ENCODE measurements around the gene SPACA4.
"Not testable (repeated sequence)": the region's sequence is repeated elsewhere in the genome, so short reads cannot be mapped to it uniquely, and the experiment has no call there.

Gene SPACA4, protein sequence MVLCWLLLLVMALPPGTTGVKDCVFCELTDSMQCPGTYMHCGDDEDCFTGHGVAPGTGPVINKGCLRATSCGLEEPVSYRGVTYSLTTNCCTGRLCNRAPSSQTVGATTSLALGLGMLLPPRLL

DNA sequence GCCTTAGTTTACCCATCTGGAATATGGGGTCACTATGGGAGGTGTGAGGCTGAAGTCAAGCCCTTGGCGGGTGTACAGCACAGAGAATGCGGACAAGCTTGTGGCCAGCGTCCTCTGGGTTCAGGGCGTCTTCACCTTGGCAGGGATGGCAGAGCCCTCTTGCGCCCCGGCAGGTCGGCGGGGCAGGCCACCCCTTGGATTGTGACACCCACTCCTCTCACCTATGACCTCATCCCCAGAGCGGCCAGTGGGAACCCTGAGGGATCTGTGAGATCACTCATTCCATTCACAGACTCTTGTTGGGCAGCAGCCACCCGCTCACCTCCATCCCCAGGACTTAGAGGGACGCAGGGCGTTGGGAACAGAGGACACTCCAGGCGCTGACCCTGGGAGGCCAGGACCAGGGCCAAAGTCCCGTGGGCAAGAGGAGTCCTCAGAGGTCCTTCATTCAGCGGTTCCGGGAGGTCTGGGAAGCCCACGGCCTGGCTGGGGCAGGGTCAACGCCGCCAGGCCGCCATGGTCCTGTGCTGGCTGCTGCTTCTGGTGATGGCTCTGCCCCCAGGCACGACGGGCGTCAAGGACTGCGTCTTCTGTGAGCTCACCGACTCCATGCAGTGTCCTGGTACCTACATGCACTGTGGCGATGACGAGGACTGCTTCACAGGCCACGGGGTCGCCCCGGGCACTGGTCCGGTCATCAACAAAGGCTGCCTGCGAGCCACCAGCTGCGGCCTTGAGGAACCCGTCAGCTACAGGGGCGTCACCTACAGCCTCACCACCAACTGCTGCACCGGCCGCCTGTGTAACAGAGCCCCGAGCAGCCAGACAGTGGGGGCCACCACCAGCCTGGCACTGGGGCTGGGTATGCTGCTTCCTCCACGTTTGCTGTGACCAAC is at the start of gene SPACA4:
Gene SPACA4, plus strand, starts transcription at position 280 of the 896 bp plus-strand sequence. Its CDS starts 237 bp downstream, at position 517.
- no peak for DNase-seq (ENCODE audit: low read depth in 2 of 2)

DNA sequence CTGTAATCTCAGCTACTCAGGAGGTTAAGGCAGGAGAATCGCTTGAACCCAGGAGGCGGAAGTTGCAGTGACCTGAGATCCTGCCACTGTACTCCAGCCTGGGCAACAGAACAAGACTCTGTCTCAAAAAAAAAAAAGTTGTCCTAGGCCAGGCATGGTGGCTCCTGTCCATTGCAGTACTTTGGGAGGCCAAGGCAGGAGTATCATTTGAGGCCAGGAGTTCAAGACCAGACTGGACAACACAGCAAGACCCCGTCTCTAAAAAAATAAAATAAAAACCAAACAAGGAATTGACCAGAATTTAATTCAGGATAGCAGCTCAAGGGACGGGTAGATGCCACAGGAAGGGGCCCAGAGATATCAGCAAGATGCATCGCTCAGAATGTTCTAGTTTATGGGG is 49.7 kb upstream of the SPACA4 start:
- DNase-seq (ENCODE audit: low read depth in 2 of 2) = no peak

DNA sequence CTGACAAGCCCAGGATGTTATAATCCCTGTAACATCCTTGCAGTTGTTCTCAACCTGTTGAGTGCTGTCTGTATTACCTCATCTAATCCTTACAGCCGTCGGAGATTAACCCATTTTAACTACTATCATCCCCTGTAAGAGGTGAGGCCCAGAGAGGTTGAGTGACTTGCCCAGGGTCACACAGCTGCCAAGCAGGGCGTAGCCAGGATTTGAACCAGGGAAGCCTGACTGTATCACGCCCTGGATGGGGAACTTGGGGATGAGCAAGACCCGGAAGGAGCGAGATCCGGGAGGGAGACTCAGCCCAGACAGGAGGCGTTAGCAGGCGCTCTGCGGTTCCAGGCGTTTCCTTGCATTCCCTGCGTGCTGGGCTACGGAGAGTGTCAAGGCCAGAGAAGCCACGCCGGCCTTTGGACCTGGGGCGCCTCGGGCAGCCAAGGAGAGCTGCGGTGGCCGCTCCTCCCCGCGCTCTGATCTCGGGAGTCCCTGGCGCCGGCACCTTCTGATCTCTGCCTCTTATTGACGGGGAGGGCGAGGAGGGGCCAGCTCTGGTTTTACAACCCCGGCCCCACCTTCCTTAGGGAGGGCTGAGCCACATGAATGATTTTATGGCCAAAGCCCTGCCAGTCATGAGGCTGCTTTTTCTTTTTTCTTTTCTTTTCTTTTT is 48.4 kb upstream of the SPACA4 start:
- DNase-seq (ENCODE audit: low read depth in 2 of 2) = no peak

DNA sequence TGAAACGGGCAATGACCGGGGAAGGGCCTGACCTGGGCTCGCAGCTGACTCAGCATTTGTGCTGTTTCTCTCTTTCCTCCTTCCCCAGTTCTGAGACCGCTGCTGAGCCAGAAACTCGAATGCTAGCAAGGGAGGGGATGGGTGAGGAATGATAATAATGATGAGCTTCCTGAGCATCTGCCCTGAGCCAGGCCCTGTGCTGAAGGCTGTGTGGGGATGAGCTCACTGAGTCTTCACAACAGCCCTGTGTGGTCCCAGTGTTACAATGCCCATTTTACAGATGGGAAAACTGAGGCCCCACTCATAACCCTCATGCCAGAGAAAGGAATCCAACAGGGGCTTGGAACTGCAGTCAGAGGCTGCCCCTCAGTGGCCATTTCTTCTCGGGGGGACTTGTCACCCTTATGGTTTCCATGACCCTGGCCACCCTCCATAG is 46.4 kb upstream of the SPACA4 start:
- DNase-seq (ENCODE audit: low read depth in 2 of 2) = no peak

GRCh38 chr19:48561412-48561811 is 45.1 kb upstream of the SPACA4 start:
- no peak for DNase-seq (ENCODE audit: low read depth in 2 of 2)

DNA sequence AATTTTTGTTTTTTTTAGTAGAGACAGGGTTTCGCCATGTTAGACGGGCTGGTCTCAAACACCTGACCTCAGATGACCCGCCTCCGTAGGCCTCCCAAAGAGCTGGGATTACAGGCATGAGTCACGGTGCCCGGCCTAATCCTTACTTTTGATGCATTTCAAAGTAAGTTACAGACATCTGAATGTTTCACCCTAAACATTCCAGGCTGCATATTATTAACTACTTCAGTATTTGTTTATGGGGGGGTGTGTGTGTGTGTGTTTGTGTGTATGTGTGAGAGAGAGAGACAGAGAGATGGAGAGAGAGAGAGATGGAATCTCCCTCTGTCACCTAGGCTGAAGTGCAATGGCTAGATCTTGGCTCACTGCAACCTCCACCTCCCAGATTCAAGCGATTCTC is 41.5 kb upstream of the SPACA4 start:
- no peak for DNase-seq (ENCODE audit: low read depth in 2 of 2)

- DNase-seq (ENCODE audit: low read depth in 2 of 2) = no peak
Measured at GRCh38 chr19:48568345-48568886, 38.1 kb upstream of the SPACA4 start.

DNA sequence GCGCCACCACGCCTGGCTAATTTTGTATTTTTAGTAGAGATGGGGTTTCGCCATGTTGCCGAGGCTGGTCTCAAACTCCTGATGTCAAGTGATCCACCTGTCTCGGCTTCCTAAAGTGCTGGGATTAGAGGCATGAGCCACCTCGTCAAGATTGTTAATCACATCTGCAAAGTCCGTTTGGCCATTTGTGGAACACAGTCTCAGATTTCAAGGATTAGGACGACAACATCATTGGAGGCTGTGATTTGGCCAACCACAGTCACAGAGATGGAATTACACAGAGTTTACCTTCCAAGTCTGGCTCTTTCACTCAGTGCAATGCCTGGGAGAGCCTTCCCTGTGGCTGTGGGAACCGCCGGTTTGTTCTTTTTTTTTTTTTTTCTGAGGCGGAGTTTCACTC is 36.7 kb upstream of the SPACA4 start:
- no peak for DNase-seq (ENCODE audit: low read depth in 2 of 2)

DNA sequence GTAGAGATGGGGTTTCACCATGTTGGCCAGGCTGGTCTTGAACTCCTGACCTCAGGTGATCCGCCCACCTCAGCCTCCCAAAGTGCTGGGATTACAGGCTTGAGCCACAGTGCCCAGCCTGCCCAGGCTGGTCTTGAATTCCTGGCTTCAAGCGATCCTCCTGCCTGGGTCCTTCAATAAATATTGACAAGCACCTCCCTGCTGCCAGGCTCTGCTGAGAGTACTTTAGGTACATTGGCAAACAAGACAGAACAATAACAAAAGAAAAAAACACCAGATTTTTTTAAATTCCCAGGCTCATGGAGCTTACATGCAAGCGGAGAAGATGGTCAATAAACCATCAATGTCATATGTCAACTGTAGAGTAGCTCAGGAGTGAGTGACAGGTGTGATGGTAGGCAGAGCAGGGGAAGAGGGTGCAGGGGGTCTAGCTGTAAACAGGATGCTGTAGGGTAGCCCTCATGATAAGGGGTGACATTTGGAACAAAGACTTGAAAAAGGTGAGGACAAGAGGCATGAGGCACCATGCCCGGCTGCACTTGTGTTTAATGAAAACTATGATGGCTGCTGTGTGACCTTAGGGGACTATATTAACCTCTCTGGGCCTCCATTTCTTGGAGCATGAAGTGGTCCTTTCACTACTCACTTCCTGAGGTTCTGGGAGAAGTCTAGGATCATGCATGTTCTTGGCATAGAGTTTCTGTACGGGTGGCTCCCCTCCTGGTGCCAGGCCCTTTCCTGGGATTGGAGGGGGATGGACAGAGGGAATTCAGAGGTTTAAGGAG is 35.0 kb upstream of the SPACA4 start:
- no peak for DNase-seq (ENCODE audit: low read depth in 2 of 2)

GRCh38 chr19:48573163-48573505 is 33.4 kb upstream of the SPACA4 start:
- no peak for DNase-seq (ENCODE audit: low read depth in 2 of 2)

GRCh38 chr19:48575931-48576622 is 30.5 kb upstream of the SPACA4 start:
- no peak for DNase-seq (ENCODE audit: low read depth in 2 of 2)

DNA sequence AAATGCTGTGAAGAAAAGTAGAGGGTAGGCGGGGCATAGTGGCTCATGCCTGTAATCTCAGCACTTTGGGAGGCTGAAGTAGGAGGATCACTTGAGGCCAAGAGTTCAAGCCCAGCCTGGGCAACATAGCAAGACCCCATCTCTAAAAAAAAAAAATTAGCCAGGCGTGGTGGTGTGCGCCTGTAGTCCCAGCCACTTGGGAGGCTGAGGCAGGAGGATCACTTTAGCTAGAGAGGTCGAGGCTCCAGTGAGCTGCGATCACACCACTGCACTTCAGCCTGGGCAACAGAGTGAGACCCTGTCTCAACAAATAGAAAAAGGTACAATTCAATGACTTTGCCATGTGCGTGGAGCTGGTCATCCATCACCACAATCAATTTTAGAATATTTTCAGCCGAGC is 28.6 kb upstream of the SPACA4 start:
- not testable (repeated sequence) for DNase-seq (ENCODE audit: low read depth in 2 of 2)

DNA sequence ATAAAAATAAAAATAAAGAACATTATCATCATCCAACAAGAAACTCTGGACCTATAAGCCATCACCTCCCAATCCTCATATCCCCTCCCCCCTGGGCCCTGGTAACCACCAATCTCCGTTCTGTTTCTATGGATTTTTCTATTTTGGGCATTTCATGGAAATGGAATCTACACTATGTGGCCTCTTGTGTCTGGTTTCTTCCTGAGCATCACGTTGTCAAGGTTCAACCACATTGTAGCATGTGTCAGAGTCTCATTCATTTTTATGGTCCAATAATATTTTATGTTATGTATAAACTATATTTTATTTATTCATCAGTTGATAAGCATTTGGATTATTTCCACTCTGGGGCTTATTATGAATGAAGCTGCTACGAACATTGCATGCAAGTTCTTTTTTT is 27.7 kb upstream of the SPACA4 start:
- DNase-seq (ENCODE audit: low read depth in 2 of 2) = no peak

- no peak for DNase-seq (ENCODE audit: low read depth in 2 of 2)
Measured at GRCh38 chr19:48582168-48582567, 24.4 kb upstream of the SPACA4 start.

GRCh38 chr19:48587387-48587786 is 19.2 kb upstream of the SPACA4 start:
- no peak for DNase-seq (ENCODE audit: low read depth in 2 of 2)

- peak; percentile 64 to 82 for DNase-seq (ENCODE audit: low read depth in 2 of 2)
Measured at GRCh38 chr19:48588670-48589401, 17.7 kb upstream of the SPACA4 start.

DNA sequence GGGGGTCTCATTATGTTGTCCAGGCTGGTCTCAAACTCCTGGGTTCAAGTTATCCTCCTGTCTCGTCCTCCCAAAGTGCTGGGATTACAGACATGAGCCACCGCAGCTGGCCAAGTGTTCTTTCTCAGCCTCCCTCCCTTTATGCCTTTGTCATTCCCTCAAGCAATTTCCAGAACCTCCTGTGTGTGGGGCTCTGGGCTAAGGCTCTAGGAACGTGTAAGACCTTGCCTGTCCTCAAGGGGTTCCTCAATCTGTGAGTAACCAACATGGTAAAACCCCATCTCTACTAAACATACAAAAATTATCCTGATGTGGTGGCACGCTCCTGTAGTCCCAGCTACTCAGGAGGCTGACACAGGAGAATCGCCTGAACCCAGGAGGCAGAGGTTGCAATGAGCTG is 15.5 kb upstream of the SPACA4 start:
- DNase-seq (ENCODE audit: low read depth in 2 of 2) = no peak

DNA sequence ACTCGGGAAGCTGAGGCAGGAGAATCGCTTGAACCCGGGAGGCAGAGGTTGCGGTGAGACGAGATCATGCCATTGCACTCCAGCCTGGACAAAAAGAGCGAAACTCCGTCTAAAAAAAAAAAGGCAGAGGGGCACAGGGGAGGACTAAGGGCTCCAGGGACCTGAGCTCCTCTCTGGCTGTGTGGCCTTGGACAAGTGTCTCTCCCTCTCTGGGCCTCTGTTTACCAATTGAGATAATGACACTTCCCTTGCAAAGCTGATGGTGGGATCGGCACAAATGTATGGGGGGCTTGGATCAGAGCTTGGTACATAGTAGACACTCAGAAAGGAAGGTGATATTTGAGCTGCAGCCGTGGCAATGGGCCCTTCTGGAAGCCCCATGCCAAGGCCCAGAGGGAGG is 11.4 kb upstream of the SPACA4 start:
- no peak for DNase-seq (ENCODE audit: low read depth in 2 of 2)

DNA sequence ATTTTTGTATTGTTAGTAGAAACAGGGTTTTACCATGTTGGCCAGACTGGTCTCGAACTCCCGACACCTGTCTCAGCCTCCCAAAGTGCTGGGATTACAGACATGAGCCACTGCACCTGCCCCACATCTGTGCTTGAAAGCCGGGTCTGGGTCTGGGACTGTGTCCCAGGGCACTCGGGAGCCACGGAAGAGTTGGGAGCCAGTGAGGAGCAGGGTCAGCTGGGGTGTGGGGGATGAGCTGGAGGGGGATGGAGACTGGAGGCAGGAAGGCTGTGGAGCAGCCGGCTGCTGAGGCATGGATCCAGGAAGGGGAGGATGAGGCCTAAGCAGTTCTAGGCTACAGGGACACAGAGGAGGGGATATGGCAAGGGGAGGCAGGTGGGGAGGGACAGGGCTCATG is 10.7 kb upstream of the SPACA4 start:
- no peak for DNase-seq (ENCODE audit: low read depth in 2 of 2)

GRCh38 chr19:48596237-48596636 is 10.3 kb upstream of the SPACA4 start:
- DNase-seq (ENCODE audit: low read depth in 2 of 2) = no peak
